K562 (cell line): ENCODE data around the gene ABHD16A. TPM values are rescaled to one million over a fixed set of nuclear protein-coding genes. Genes with fewer than 3 reads are reported as not detected.

Source experiments
- FOXK2 ChIP-seq, 2 experiments: fragments of 450-650 bp; IDR thresholded peaks in 1 of 2; conservative IDR thresholded peaks in 1 of 2; 2 replicates each; pipeline ENCODE4 v1.6.1; 2016; ENCODE audit warnings: low read depth in 2 of 2, mild to moderate bottlenecking in 1 of 2
- JUND ChIP-seq, 2 experiments: IDR thresholded peaks; 2 replicates in 1 of 2; 3 replicates in 1 of 2; pipeline ENCODE4 v1.6.1; 2011; ENCODE audit warnings: borderline replicate concordance in 2 of 2, low read depth in 2 of 2, low read length in 2 of 2, improper control_type of control experiment in 1 of 2, missing biosample characterization in 1 of 2, missing genetic modification characterization in 1 of 2, missing genetic modification reagents in 1 of 2
- ZFP30 ChIP-seq: fragments of 250-450 bp; sonication (Bioruptor Pico); IDR thresholded peaks from 2 replicates; pipeline ENCODE4 v1.8.0; 2022; ENCODE audit warnings: moderate library complexity, mild to moderate bottlenecking, inconsistent platforms, borderline replicate concordance
- polyA plus RNA-seq, 8 experiments: library from polyadenylated mRNA; depleted of rRNA in 4 of 8; stranded (reverse) in 5 of 8; unstranded in 3 of 8; fragments of >200 nt; fragmentation: Nextera tagmentation in 2 of 8; fragmentation: Illumina TruSeq in 1 of 8; extraction: Ambion mirVana in 2 of 8; extraction: Trizol in 1 of 8; gene quantifications; 2 replicates each; pipeline versions ENCODE4 v1.2.1 to v1.2.3, GENCODE V29; 2011 to 2014; ENCODE audit warnings: inconsistent platforms in 1 of 8, missing spikeins in 1 of 8
- total RNA-seq, 7 experiments: library from RNA; depleted of rRNA in 6 of 7; stranded (reverse); fragments of >200 nt in 6 of 7; fragmentation: Illumina TruSeq in 2 of 7; extraction: Trizol in 2 of 7; gene quantifications; 2 replicates each; pipeline versions ENCODE4 v1.2.1 to v1.2.3, GENCODE V29; 2011 to 2021; ENCODE audit warnings: low replicate concordance in 1 of 7
- TF ChIP-seq, protein P1 (sequence below), 2 experiments: fragments of 450-650 bp in 1 of 2; sonication (generic) in 1 of 2; formaldehyde crosslinking in 1 of 2; IDR thresholded peaks in 1 of 2; conservative IDR thresholded peaks in 1 of 2; 2 replicates each; pipeline versions ENCODE4 v1.6.1 to v1.8.1; 2016 to 2023; ENCODE audit warnings: mild to moderate bottlenecking in 2 of 2, moderate library complexity in 2 of 2, inconsistent platforms in 1 of 2, missing genetic modification reagents in 1 of 2
- TF ChIP-seq, protein P2 (sequence below): sonication (generic); formaldehyde crosslinking; IDR thresholded peaks from 2 replicates; pipeline ENCODE4 v1.8.0; 2022; ENCODE audit warnings: mild to moderate bottlenecking, missing genetic modification reagents

ABHD16A gene
- total and polyA plus RNA-seq, 9 of the 15 experiments (the other 6 are each of a cell fraction or from before 2014, with no cell fraction given) = 25.8 to 120 (median 81.6) TPM

DNA sequence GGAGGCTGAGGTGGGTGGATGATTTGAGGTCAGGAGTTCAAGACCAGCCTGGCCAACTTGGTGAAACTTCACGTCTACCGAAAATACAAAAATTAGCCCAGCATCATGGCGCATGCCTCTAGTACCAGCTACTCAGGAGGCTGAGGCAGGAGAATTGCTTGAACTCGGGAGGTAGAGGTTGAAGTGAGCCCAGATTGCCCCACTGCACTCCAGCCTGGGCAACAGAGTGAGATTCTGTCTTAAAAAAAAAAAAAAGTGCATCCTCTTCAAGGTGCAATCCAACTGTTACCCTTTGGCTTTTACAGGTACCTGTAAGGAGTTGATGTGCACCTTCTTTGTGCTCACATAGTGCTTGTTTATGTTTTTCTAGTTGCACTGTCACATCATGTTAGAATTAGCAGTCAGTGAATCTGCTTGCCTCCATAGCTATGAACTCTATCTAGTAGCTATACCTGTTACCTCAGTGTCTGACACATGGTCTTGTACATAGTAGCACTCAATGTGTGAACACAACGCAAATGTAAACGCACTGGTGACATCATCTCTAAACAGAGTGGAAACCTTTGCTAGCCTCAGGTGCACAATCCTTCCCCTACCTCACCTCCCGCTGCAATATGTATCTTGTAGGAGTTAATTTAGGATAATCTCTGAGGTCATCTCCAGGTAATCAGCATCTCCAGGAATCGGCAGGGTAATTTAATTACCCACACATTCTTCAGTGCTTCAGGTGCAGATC is 46.3 kb upstream of the ABHD16A start (continued):
- TF ChIP-seq JUND (IDR thresholded peaks at IDR 0.05; ENCODE audit: borderline replicate concordance, low read depth, low read length) (peak; percentile 51; the same call in 1 of the 2 replicates), JUND (tag; IDR thresholded peaks at IDR 0.05; ENCODE audit: borderline replicate concordance, low read depth, low read length) (peak; percentile 55; the same call in 1 of the 3 replicates), FOXK2 (conservative IDR thresholded peaks at IDR 0.05 in 1 of 2, IDR thresholded peaks at IDR 0.05 in 1 of 2; ENCODE audit: low read depth in 2 of 2) (0 out of 4 replicates have a peak, but pooled peaks of 1 of the 2 experiments have one; percentile 29), ZFP30 (CRISPR knock-in tag) (no peak)
- TF ChIP-seq, protein P1, sequence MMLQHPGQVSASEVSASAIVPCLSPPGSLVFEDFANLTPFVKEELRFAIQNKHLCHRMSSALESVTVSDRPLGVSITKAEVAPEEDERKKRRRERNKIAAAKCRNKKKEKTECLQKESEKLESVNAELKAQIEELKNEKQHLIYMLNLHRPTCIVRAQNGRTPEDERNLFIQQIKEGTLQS (IDR thresholded peaks at IDR 0.05) = peak; percentile 81
- TF ChIP-seq, protein P1 (CRISPR knock-in tag; conservative IDR thresholded peaks at IDR 0.05) = no peak
- TF ChIP-seq, protein P2, sequence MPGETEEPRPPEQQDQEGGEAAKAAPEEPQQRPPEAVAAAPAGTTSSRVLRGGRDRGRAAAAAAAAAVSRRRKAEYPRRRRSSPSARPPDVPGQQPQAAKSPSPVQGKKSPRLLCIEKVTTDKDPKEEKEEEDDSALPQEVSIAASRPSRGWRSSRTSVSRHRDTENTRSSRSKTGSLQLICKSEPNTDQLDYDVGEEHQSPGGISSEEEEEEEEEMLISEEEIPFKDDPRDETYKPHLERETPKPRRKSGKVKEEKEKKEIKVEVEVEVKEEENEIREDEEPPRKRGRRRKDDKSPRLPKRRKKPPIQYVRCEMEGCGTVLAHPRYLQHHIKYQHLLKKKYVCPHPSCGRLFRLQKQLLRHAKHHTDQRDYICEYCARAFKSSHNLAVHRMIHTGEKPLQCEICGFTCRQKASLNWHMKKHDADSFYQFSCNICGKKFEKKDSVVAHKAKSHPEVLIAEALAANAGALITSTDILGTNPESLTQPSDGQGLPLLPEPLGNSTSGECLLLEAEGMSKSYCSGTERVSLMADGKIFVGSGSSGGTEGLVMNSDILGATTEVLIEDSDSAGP (CRISPR knock-in tag) = 0 out of 2 replicates have a peak, but pooled peaks have one; percentile 14
